Measurements from ENCODE around the gene IFRD2.
"Not testable (repeated sequence)": the region's sequence is repeated elsewhere in the genome, so short reads cannot be mapped to it uniquely, and the experiment has no call there.

The IFRD2 gene

DNA sequence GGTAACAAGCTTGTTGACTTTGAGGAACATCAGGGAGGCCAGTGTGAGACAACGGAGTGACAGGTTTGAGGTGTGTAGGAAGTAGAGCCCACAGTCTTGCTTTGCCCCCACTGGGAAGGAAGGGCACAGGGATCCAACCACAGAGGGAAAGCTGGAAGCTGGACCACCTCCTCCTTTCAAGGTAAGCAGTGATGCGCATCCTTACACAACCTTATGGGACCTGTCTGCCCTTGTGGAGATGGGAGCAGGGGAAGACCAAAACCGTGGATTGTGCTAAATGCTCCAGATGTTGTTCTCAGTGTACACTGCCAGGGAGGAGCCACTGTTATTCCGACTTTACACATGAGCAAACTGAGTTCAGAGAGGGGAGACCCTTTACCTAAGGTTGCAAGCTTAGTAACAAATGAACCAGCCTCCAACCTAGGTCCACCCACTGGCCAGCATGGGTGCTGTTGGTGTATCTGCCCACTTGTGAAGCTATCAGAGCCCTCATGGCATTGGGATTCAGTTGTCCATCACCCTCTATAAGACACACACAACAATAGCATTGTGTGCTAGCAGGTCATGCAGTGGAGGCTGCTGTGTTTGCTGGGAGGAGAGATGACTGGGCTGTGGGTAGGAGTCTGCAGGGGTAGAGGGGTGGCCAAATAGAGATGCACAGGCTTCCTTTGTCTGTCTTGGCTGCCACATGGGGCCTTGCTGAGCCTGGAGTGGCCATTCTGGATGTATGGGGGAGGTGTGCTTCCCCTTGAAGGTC, 13.9 kb downstream of the IFRD2 start:
- DNase-seq = no peak

DNA sequence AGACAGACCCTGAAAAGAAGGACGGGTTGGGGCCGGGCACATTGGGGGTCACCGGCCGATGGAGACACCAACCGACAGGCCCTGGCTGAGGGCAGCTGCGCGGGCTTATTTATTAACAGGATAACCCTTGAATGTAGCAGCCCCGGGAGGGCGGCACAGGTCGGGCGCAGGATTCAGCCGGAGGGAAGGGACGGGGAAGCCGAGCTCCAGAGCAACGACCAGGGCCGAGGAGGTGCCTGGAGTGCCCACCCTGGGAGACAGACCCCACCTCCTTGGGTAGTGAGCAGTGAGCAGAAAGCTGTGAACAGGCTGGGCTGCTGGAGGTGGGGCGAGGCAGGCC, 15.5 kb downstream of the IFRD2 start:
- no peak for DNase-seq

DNA sequence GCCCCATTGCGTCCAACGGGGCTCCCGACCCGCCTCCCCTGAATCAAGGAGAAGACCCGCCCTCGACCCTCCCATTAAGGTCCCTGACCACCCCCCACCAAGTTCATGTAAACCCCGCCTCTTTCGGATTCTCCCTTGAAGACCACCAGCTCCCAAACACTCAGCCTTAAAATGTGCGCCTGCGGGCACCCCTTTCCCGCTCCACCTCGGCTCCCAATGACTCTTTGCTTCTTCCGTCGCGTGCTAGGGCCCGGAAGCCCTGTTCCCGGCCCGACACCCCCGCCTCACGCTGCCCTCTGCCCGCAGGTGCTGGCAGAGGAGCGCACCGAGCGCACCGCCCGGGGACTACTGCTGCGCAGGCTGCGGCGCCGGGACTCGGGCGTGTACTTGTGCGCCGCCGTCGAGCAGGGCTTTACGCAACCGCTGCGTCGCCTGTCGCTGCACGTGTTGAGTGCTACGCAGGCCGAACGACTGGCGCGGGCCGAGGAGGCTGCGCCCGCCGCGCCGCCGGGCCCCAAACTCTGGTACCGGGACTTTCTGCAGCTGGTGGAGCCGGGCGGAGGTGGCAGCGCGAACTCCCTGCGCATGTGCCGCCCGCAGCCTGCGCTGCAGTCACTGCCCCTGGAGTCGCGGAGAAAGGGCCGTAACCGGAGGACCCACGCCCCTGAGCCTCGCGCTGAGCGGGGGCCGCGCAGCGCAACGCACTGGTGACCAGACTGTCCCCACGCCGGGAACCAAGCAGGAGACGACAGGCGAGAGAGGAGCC, 16.1 kb downstream of the IFRD2 start:
- DNase-seq = no peak

DNA sequence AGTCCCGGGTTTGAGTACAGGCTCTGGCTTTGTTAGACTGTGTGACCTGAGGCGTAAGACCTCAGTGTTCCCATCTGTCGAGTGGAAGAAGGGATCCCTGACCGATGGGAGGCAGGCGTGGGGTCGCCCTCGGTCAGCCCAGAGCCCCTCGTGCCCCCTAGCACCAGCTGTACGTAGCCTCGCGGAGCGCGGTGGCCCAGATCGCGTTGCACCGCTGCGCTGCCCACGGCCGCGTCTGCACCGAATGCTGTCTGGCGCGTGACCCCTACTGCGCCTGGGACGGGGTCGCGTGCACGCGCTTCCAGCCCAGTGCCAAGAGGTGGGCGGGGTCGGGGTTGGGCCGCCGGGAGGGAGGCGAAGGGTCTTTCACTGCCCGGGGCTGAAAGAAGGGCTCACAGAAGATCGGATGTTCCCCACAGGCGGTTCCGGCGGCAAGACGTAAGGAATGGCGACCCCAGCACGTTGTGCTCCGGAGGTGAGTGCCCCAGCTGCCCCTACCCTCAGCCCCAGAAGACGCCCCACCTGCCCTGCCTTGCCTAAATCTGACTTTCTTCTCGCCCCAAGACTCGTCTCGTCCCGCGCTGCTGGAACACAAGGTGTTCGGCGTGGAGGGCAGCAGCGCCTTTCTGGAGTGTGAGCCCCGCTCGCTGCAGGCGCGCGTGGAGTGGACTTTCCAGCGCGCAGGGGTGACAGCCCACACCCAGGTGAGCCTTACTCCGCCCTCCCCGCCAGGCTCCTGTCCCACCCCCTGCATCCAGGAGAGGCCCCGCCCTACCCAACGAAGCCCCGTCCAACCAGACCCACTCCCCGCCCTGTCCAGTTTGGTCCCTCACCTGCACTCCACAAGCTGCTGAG, 16.9 kb downstream of the IFRD2 start:
- DNase-seq = no peak

DNA sequence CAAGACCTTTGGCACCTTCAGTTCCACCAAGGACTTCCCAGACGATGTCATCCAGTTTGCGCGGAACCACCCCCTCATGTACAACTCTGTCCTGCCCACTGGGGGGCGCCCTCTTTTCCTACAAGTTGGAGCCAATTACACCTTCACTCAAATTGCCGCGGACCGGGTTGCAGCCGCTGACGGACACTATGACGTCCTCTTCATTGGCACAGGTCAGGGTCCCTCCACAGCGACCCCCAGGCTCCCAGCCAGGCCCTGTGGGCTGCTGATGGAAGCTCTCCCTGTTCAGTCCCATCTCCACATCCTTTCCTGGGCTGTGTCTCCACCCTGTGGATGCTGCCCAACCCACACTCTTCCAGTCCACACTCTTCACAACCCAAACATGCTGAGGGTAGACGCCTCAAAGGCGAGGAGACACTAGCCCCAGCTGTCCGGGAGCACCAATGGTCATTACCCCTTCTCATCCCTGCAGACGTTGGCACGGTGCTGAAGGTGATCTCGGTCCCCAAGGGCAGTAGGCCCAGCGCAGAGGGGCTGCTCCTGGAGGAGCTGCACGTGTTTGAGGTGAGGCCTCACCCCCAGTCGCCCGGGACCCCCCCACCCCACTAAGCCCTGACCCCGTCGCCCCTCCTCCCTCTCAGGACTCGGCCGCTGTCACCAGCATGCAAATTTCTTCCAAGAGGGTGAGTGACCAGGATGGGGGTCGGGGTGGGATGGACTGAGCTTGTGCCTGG, 17.7 kb downstream of the IFRD2 start:
- DNase-seq = peak; percentile 45

DNA sequence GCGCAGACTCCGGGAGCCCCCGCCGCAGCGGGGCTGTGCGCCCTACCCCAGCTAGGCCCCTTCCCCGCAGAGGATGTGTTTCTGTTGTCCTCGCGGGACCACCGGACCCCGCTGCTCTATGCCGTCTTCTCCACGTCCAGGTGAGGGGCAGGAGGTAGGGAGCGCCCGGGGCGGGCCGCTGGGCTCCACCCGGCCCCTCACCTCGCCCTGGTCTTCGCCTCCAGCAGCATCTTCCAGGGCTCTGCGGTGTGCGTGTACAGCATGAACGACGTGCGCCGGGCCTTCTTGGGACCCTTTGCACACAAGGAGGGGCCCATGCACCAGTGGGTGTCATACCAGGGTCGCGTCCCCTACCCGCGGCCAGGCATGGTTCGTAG, 18.6 kb downstream of the IFRD2 start:
- DNase-seq = no peak

DNA sequence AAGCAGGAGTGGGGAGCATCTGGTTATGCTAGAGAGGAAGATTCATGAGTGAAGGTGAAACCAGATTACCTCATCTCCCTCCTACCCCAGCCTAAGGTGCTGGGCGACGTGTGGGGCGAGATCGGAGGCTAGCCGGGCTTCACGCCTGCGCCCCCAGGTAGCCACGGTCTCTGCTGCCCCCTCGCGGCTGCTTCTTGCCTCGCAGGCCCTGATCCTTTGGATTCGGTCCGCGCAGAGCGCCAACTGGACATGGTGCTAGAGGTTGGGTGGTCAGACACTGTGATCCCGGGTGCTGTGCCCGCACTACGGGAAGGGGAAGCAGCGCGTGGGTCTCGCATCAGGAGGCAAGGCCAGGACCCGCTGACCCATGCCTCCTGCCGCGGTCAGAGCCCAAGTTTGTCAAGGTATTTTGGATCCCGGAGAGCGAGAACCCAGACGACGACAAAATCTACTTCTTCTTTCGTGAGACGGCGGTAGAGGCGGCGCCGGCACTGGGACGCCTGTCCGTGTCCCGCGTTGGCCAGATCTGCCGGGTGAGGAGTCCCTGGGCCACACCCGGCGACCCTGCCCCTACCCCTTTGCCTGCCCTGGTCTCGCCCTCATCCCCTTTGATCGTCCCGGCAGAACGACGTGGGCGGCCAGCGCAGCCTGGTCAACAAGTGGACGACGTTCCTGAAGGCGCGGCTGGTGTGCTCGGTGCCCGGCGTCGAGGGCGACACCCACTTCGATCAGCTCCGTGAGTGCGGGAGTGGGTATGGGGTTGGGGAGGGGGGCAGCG, 19.1 kb downstream of the IFRD2 start:
- peak; percentile 77 for DNase-seq

DNA sequence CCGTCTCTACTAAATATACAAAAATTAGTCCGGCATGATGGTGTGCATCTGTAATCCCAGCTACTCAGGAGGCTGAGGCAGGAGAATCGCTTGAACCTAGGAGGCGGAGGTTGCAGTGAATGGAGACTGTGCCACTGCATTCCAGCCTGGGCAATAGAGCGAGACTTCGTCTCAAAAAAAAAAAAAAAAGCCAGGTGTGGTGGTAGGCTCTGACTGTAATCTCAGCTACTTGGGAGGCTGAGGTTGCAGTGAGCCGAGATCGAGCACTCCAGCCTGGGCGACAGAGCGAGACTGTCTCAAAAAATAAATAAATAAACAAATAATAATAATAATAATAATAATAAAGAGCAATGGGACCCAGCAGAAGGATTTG, 19.7 kb downstream of the IFRD2 start:
- not testable (repeated sequence) for DNase-seq

DNA sequence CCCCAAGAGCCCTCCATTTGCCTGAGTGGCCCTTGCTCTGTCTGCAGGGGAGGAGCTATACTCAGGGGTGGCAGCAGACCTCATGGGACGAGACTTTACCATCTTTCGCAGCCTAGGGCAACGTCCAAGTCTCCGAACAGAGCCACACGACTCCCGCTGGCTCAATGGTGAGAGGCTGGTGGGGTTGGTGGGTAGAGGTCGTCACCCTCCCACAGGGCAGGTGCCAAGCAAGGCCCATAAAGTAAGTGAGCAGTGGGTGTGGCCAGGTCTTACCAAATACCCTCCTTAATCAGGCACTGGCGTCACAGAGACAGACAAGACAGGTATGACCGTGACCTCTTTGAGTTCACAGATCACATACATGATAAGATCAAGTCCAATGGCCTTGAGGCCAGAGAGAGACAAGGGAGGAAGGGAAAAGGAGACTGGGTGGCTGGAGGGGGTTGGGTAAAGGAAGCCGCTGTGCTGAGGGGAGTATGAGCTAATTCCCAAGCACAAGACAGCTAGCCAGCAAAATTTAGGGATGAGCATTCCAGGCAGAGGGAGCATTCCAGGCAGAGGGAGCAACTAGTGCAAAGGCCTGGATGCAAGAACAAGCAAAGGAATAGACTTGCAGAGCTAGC, 20.8 kb downstream of the IFRD2 start:
- no peak for DNase-seq

DNA sequence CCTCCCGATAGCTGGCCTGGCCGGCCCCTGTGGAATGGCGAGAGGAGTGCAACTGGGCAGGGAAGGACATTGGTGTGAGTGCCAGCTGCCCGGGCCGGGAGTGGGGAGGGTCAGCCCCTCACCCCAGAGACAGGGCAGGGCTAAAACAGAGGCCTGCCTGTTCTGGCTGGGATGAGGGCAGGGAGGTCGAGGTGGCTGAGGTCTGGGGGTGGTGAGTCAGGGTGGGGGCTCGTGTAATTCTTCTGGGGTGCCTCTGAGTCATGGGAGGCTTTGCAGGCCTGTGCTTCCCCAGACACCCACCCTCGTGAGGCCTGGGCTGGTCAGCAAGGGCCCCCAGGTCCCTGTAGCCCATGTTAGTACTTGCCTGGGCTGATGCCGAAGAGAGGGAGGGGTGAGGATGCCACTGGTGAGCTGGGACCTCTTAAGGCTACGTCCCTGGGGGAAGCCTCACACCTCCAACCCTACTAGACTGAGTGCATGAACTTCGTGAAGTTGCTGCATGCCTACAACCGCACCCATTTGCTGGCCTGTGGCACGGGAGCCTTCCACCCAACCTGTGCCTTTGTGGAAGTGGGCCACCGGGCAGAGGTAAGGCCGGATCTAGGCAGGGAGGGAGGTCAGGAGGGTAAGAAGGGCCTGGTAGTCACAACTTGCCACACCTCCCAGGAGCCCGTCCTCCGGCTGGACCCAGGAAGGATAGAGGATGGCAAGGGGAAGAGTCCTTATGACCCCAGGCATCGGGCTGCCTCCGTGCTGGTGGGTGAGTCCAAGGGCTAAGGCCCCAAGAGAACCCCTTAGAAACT, 21.6 kb downstream of the IFRD2 start:
- DNase-seq = no peak

DNA sequence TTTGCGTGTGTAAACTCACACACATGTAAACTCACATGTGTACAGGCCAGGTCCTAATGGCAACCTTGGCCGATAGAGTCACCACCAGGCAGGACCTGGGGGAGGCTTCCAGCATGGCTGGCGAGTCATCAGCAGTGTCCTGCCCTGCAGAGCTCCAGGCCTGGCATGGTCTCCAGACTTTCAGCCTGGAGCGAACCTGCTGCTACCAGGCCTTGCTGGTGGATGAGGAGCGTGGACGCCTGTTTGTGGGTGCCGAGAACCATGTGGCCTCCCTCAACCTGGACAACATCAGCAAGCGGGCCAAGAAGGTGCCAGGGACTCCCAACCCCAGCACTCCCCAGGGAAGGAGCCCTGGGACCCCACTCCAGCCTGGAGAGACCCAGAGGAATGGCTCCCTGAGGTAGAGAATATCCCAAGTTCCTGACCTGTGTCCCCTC, 22.2 kb downstream of the IFRD2 start:
- peak; percentile 38 for DNase-seq

DNA sequence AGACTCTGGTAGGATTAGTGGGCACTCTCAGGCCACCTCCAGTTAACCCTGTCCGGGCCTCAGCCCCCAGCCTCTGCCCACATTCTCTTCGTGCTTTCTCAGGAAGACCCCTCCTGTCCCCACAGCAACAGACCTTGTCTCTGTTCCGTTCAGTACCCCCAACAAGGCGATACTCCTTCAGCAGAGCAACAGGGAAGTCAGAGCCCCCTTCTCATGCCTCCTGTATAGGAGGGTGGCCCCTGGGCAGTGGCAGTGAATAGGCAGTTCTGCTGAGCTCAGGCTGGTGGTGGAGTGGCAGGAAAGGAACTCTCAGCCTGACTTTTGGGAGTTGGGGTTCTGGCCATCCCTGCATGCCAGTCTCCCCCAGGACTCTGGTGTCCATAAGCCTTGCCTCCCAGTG, 22.8 kb downstream of the IFRD2 start:
- DNase-seq = no peak

DNA sequence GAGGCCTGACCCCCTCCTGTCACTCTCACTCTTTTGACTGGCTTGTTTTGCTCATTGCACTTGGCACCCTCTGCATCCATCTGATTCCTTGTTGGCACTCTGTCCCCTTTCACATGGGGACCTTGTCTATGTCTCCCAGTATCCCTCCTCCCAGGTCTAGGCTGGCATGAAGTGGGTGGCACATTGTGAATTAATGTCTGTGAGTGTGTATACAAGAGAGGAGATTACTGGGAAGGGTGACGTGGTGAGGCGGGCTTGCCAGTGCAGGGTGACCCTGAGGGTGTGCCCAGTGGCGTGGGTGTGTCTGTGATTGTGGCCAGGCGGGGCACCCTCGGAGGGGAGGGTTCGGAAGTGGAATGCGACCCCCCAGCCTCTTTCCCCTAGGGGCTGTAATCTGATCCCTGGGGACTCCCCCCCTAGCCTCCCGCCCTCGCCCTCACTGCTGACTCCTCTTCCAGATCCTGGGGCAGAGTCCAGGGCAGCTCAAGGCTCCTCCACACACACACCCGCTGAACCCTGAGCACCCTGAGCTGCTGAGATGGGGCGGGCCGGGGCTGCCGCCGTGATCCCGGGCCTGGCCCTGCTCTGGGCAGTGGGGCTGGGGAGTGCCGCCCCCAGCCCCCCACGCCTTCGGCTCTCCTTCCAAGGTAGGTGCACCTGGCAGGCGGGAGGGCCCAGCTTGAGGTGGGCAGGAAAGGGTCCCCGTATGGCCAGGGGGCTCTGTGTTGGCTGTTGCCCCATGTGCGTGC, 23.4 kb downstream of the IFRD2 start, which contains the start of gene SEMA3B:
TSS of gene SEMA3B (plus strand) at position 445 of the 749 bp plus-strand sequence. CDS start at position 539, 94 bp downstream.
- peak; percentile 91 for DNase-seq

DNA sequence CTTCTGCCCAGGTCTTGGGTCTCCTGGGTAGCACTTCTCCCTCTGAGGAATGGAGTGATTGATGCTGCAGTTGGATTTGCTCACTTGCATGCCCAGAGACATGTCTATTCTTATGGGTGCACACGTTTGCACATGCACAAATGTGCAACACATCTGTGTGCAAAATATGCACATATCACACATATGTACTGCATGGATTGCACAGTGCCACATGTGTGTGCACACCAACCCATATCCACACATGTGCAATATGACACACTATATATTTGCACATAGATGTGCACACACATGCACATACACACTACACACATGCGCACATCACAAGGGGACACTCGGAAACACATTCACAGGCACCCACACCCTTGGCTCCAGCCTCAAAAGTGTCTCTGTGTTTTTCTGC, 24.0 kb downstream of the IFRD2 start:
- DNase-seq = no peak

DNA sequence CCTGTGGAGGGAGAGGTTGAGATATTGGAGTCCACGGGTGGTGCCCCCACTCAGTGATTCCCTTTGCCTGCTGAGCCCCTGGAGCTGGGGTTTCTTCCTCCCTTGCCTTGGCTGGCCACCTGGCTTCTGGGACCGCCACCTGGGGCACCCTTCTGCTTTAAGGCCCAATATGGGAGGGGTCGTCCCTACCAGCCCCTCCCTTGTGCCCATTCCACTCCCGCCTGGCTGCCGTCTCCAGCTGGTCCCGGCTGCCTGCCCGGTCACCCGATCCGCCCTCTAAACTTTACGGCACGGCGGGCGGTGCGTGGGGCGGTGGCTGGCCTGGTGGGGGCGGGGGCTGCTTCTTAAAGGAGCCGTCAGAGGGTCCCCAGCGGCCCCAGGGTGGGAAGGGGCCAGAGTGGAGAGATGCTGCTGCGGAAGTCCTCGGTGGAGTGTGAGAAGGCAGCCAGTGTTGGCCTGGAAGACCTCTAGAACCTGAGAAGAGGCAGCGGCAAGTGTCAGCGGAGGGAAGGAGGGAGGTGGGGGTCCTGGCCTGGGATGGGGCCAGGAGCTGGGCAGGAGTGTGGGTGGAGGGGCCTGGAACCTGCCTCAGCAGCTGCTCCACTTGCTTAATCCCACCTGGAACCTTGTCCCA, 24.8 kb downstream of the IFRD2 start:
- no peak for DNase-seq

DNA sequence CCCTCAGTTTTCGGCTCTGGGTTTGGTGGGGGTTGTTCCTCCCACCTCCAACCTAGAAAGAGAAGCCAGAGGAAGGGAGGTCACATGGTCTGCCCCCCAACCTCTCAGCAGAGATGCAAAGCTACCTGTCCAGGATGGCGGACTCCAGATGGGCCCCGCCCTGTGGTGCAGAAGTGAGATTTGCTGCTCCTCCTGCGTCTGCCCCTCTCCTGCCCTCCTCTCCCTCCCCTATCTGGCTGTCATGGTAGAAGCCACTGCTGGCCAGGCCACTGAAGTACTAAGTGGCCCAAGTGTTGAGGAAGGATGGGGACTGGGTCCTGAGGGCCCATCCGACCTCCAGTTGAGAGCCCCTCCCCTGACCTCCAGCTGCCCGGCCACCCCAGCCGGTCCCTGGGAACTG, 25.4 kb downstream of the IFRD2 start:
- no peak for DNase-seq

DNA sequence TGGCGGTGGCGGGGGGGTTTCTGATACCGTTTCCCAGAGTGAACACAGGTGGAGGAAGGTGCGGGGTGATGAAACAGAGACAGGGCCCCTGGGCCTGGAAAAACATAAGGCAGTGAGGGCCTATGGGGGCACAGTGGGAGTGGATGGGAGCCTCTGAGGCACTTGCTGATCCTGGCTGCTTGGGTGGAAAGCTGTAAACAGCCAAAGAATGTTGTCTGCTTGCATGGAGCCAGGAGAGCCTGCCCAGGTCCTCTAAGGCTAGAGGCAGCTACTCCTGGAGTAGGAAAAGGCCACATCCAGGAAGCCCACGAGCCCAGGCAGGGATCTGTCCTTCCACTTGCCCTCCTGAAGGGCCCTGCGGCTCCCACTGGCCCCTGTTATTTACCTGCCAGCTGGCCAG, 26.2 kb downstream of the IFRD2 start:
- no peak for DNase-seq

DNA sequence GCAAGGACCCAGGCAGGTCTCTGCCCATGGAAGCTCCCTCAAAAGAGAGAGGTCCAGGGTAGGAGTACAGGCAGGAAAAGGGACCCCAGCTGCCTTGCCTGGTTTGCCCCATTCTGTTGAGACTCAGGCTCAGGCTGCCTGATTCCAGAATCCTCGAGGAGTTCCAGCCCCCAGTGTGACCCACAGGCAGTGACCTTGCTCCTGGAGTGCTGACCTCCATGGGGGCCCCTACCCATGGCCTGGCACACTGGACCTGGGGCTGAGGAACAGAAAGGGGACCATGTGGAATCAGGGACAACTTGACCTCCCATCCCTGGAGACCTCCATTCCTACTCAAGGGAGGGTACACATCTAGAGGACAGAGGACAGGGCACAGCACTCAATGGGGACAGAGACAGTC, 26.7 kb downstream of the IFRD2 start:
- no peak for DNase-seq

DNA sequence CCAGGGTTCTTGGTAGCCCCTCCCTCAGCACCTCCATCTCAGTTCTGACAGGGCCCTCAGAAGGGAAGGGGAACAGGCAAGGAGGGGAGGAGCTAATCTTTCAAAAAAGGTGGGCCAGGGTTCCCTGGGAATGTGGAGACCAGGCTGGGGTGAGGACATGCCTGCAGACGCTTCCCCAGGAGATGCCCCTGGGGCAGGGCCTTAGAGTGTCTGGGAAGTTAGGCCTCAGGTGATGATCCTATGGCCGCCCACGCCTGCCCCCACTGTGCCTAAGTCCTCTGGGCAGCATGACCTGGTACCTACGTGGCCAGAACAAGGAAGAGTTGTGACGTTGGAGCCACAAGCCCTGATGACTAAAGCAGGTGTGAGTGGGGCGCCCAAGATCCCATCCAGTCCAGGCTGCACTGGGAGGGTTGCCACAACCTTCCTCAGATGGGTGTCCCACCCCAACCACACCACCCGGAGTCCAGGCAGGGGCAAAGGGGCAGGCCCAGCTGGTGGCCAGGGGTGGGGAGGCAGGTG, 27.2 kb downstream of the IFRD2 start:
- no peak for DNase-seq

All from T1000 (cell line).